Tibial artery (tissue), 4 donors: ENCODE results near the gene DSG1.

Experiments
- DNase-seq, 2 donors: peaks; one replicate each; pipeline ENCODE4 v3.0.0-alpha.2; 2019
- H3K27ac ChIP-seq, 2 donors: fragments of 200-600 bp; sonication (generic) in 1 of 2; 1 replicate in 1 of 2; 2 replicates in 1 of 2; pipeline ENCODE4 v1.5.1; 2018 to 2019; ENCODE audit warnings: mild to moderate bottlenecking in 1 of 2
- H3K27me3 ChIP-seq, 2 donors: fragments of 200-600 bp; sonication (generic) in 1 of 2; one replicate each; pipeline versions ENCODE4 v1.5.1 to v1.6.0; 2016 to 2019
- H3K36me3 ChIP-seq, 3 donors: fragments of 200-600 bp; sonication (generic) in 2 of 3; one replicate each; pipeline ENCODE4 v1.5.1; 2016 to 2019; ENCODE audit warnings: mild to moderate bottlenecking in 2 of 3
- H3K4me1 ChIP-seq, 4 donors: fragments of 200-600 bp; sonication (generic) in 2 of 4; 1 replicate in 3 of 4; 2 replicates in 1 of 4; pipeline ENCODE4 v1.5.1; 2016 to 2019
- H3K4me3 ChIP-seq, 2 donors: fragments of 200-600 bp; sonication (generic) in 1 of 2; 1 replicate in 1 of 2; 2 replicates in 1 of 2; pipeline ENCODE4 v1.5.1; 2018 to 2019; ENCODE audit warnings: mild to moderate bottlenecking in 2 of 2
- H3K9me3 ChIP-seq, 3 donors: fragments of 200-600 bp; sonication (generic) in 1 of 3; one replicate each; pipeline ENCODE4 v1.5.1; 2016 to 2019
- CTCF ChIP-seq, 2 experiments: fragments of 200-600 bp in 1 of 2; fragments of 450-650 bp in 1 of 2; IDR thresholded peaks; one replicate each; pipeline ENCODE4 v1.5.1; 2017 to 2019; ENCODE audit warnings: antibody characterized with exemption in 2 of 2, mild to moderate bottlenecking in 1 of 2, moderate library complexity in 1 of 2
- intact Hi-C: fragments of 100-400 bp; cut with DNase I; formaldehyde crosslinking; loops from one replicate; pipeline ENCODE4 v1.15.0; 2023; ENCODE audit warnings: low total_unique reads

The DSG1 gene

GRCh38 chr18:31317860-31318259 lies at the start of gene DSG1:
TSS of gene DSG1 (plus strand) at chr18:31318160. CDS start at chr18:31318301, 141 bp downstream.
- H3K27ac ChIP-seq, result no peak within 1 kb of the TSS

DNA sequence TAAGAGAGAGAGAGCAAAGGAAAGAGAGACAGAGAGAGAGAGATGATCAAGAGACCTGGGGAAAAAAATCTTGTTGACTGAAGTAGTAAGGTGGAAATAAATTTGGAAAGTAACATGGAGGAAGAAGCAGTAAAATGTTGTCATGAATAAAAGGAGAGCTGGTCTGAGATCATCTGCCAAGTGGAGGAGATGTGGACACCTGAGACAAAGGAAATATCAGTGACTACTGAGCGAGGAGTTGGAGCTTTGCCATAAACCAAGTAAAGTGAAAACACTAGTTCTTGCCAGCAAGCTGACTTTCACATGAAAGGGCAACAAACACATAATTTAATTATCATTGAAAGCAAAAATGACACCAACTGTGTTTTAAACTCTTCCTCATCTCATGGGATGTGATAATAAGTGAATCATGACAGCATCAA lies 49.0 kb upstream of the DSG1 start:
- TF ChIP-seq CTCF (IDR thresholded peaks at IDR 0.05), result no peak
- Histone ChIP-seq H3K4me1 (no peaks in the 10 kb centered on the region), H3K9me3 (no peaks in the 10 kb centered on the region), H3K36me3 (no peaks in the 10 kb centered on the region), H3K4me3 (no peak overlapping the region), H3K27me3 (no peaks in the 10 kb centered on the region), H3K27ac (no peak overlapping the region)
- DNase-seq, result no peak
- intact Hi-C loops, result no loop called here

More at GRCh38 chr18:31317860-31318259, at the start of gene DSG1:
- H3K4me1 ChIP-seq, result no peaks in the 10 kb centered on the region
- TF ChIP-seq CTCF (IDR thresholded peaks at IDR 0.05), result no peak
- H3K36me3 ChIP-seq, result no peaks in the 10 kb centered on the region
- H3K9me3 ChIP-seq, result no peaks in the 10 kb centered on the region
- intact Hi-C loops, result no loop called here
- no peak for DNase-seq
- no peak within 1 kb of the TSS for H3K4me3 ChIP-seq
- no peaks in the 10 kb centered on the region for H3K27me3 ChIP-seq

- H3K27me3 ChIP-seq, result no peaks in the 10 kb centered on the region
- H3K4me3 ChIP-seq, result no peak overlapping the region
- no peaks in the 10 kb centered on the region for H3K36me3 ChIP-seq
- intact Hi-C loops, result no loop called here
- no peaks in the 10 kb centered on the region for H3K9me3 ChIP-seq
- H3K27ac ChIP-seq, result no peak overlapping the region
- no peak for TF ChIP-seq CTCF (IDR thresholded peaks at IDR 0.05)
- H3K4me1 ChIP-seq, result no peaks in the 10 kb centered on the region
- no peak for DNase-seq
Measured at GRCh38 chr18:31269566-31269965, 48.4 kb upstream of the DSG1 start.

DNA sequence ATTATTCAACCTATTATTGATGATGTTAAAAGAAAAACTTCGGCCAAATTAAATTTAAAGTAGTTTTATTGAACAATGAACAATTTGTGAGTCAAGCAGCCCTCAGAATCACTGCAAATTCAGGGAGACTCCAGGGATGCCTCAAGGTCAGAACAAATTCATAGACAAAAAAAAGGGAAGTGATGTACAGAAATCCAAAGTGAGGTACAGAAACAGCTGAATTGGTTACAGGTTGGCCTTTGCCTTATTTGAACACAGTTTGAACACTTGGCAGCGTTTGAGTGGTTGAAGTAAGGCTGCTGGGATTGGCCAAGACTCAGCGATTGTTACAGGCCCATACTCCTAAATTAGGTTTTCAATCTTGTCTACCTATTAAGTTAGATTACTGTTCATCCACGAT lies 47.4 kb upstream of the DSG1 start:
- no peak for DNase-seq
- intact Hi-C loops, result no loop called here
- no peak for TF ChIP-seq CTCF (IDR thresholded peaks at IDR 0.05)
- H3K27me3 ChIP-seq, result no peaks in the 10 kb centered on the region
- no peak overlapping the region for H3K27ac ChIP-seq
- H3K4me3 ChIP-seq, result no peak overlapping the region
- H3K9me3 ChIP-seq, result no peaks in the 10 kb centered on the region
- no peaks in the 10 kb centered on the region for H3K36me3 ChIP-seq
- peaks cover 0 to 8% (median 0%) of the 10 kb centered on the region in 4 donors for H3K4me1 ChIP-seq

- no peaks in the 10 kb centered on the region for H3K36me3 ChIP-seq
- H3K4me3 ChIP-seq, result no peak overlapping the region
- H3K27me3 ChIP-seq, result no peaks in the 10 kb centered on the region
- H3K9me3 ChIP-seq, result no peaks in the 10 kb centered on the region
- TF ChIP-seq CTCF (IDR thresholded peaks at IDR 0.05), result no peak
- no peak for DNase-seq
- intact Hi-C loops, result no loop called here
- peaks cover 0 to 11% (median 0%) of the 10 kb centered on the region in 4 donors for H3K4me1 ChIP-seq
- no peak overlapping the region for H3K27ac ChIP-seq
Measured at GRCh38 chr18:31273812-31274527, 44.0 kb upstream of the DSG1 start.
